GM12892 (cell line): ENCODE results near the gene KBTBD13.

Experiments used
- POLR2A ChIP-seq: IDR thresholded peaks from 2 replicates; pipeline ENCODE4 v1.6.1; 2011; ENCODE audit warnings: low read depth, low read length, control low read depth
- POLR2AphosphoS5 ChIP-seq: IDR thresholded peaks from 2 replicates; pipeline ENCODE4 v1.6.1; 2011; ENCODE audit warnings: low read depth, low read length, control low read depth

GRCh38 chr15:65062061-65062460, 14.5 kb upstream of the KBTBD13 start:
- no peak for TF ChIP-seq POLR2A
- TF ChIP-seq POLR2AphosphoS5, result no peak
